Keratinocyte (primary cell): ENCODE measurements around the gene CBX3. TPM values are rescaled to one million over a fixed set of nuclear protein-coding genes. Genes with fewer than 3 reads are reported as not detected.

ENCODE experiments used
- DNase-seq: peaks from one replicate; pipeline ENCODE4 v3.0.0-alpha.2; 2011; ENCODE audit warnings: low read depth, missing footprints, low spot score
- FAIRE-seq: peaks from 2 replicates; lab custom pipeline; 2011; peaks lifted over from hg19 to GRCh38; lab: Jason Lieb, UNC
- H2AFZ ChIP-seq: 2 replicates; pipeline ENCODE4 v1.6.0; 2012; ENCODE audit warnings: low read length, control low read depth, inconsistent platforms; ENCODE audit not compliant: control insufficient read depth
- H3K27ac ChIP-seq: 2 replicates; pipeline ENCODE4 v1.5.1; 2011; ENCODE audit warnings: low read length; ENCODE audit not compliant: control insufficient read depth, insufficient read depth
- H3K27me3 ChIP-seq: 3 replicates; pipeline ENCODE4 v1.6.0; 2011; ENCODE audit warnings: low read length; ENCODE audit not compliant: control insufficient read depth, insufficient read depth; ENCODE audit errors: extremely low read depth
- H3K36me3 ChIP-seq, 2 experiments: 2 replicates in 1 of 2; 3 replicates in 1 of 2; pipeline ENCODE4 v1.5.1; 2011; ENCODE audit warnings: low read length in 2 of 2, mild to moderate bottlenecking in 1 of 2; ENCODE audit not compliant: control insufficient read depth in 2 of 2, insufficient read depth in 2 of 2; ENCODE audit errors: extremely low read depth in 1 of 2
- H3K4me1 ChIP-seq: 3 replicates; pipeline ENCODE4 v1.5.1; 2011; ENCODE audit warnings: low read length; ENCODE audit not compliant: control insufficient read depth, insufficient read depth; ENCODE audit errors: extremely low read depth
- H3K4me2 ChIP-seq: 3 replicates; pipeline ENCODE4 v1.6.0; 2011; ENCODE audit warnings: low read depth, low read length; ENCODE audit not compliant: control insufficient read depth, insufficient read depth; ENCODE audit errors: extremely low read depth
- H3K4me3 ChIP-seq, 3 experiments: fragments of 200-600 bp in 1 of 3; sonication (generic) in 1 of 3; 2 replicates in 2 of 3; 3 replicates in 1 of 3; pipeline ENCODE4 v1.5.1; 2011 to 2016; ENCODE audit warnings: low read length in 3 of 3, mild to moderate bottlenecking in 3 of 3, control low read depth in 2 of 3, inconsistent platforms in 1 of 3, low read depth in 1 of 3, mixed read lengths in 1 of 3, mixed run types in 1 of 3, moderate library complexity in 1 of 3; ENCODE audit not compliant: control insufficient read depth in 2 of 3, insufficient read depth in 2 of 3; ENCODE audit errors: extremely low read depth in 1 of 3
- H3K79me2 ChIP-seq: 2 replicates; pipeline ENCODE4 v1.6.0; 2012; ENCODE audit warnings: low read length; ENCODE audit not compliant: control insufficient read depth, insufficient read depth
- H3K9ac ChIP-seq: 3 replicates; pipeline ENCODE4 v1.6.0; 2011; ENCODE audit warnings: low read length; ENCODE audit not compliant: control insufficient read depth, insufficient read depth; ENCODE audit errors: extremely low read depth
- H3K9me1 ChIP-seq: 3 replicates; pipeline ENCODE4 v1.6.0; 2011; ENCODE audit warnings: low read length; ENCODE audit not compliant: control insufficient read depth, insufficient read depth; ENCODE audit errors: extremely low read depth
- H3K9me3 ChIP-seq: 2 replicates; pipeline ENCODE4 v1.5.1; 2012; ENCODE audit warnings: low read depth, low read length; ENCODE audit not compliant: control insufficient read depth
- H4K20me1 ChIP-seq: 3 replicates; pipeline ENCODE4 v1.6.0; 2011; ENCODE audit warnings: low read length; ENCODE audit not compliant: control insufficient read depth, insufficient read depth; ENCODE audit errors: extremely low read depth
- EZH2 ChIP-seq: IDR thresholded peaks from one replicate; pipeline ENCODE4 v1.6.1; 2012; ENCODE audit warnings: inconsistent platforms, mild to moderate bottlenecking, low read length, moderate library complexity
- dilution Hi-C: fragments of 300-500 bp; cut with MboI; formaldehyde crosslinking; loops from one replicate; pipeline ENCODE4 v1.7.0; 2020; ENCODE audit warnings: low sequenced_read_pairs; ENCODE audit not compliant: extremely low pct_ligation_motif_present
- polyA plus RNA-seq, 5 experiments: library from polyadenylated mRNA; depleted of rRNA in 3 of 5; stranded (reverse) in 3 of 5; stranded (forward) in 1 of 5; unstranded in 1 of 5; fragments of >200 nt; gene quantifications; 1 replicate in 1 of 5; 2 replicates in 3 of 5; 3 replicates in 1 of 5; pipeline versions ENCODE4 v1.2.1 to v1.2.3, GENCODE V29; 2011 to 2012; ENCODE audit warnings: missing spikeins in 2 of 5, low read depth in 1 of 5, low replicate concordance in 1 of 5
- TF ChIP-seq, protein P1 (sequence below), 3 experiments: IDR thresholded peaks in 1 of 3; conservative IDR thresholded peaks in 1 of 3; optimal IDR thresholded peaks in 1 of 3; 2 replicates in 2 of 3; 3 replicates in 1 of 3; pipeline versions ENCODE3 to v1.5.1; 2011; ENCODE audit warnings: low read length in 3 of 3, mild to moderate bottlenecking in 3 of 3, moderate library complexity in 2 of 3, control low read depth in 1 of 3, inconsistent platforms in 1 of 3; ENCODE audit not compliant: insufficient read depth in 2 of 3; ENCODE audit errors: extremely low read depth in 1 of 3

CBX3 gene
- polyA plus RNA-seq, 1 donor (not counting 4 experiments of a cell fraction or from before 2014, with no cell fraction given): 161 TPM

DNA sequence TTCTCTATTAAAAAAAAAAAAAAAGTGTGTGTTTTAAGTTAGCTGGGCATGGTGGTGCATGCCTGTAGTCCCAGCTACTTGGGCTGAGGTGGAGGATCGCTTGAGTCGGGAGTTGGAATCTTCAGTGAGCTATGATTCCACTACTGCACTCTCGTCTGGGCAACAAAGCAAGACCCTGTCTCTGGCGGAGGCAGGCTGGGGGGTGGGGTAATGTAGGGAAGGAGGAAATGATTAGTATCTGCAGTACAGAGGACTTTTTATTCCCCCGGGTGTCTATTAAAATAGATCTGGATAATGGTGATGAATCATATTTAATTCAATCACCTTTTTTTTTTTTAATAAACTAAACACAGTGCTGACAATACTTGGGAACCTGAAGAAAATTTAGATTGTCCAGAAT, 6.5 kb downstream of the CBX3 start:
- dilution Hi-C loops: no loop called here
- peaks cover 21 to 29% of the 10 kb centered on the region in 2 experiments for H3K36me3 ChIP-seq
- H3K4me2 ChIP-seq: no peak overlapping the region
- no peak overlapping the region for H3K9ac ChIP-seq
- H3K4me1 ChIP-seq: peaks cover 9% of the 10 kb centered on the region
- H3K4me3 ChIP-seq: no peak overlapping the region
- H3K9me3 ChIP-seq: no peaks in the 10 kb centered on the region
- DNase-seq (no peak), FAIRE-seq (no peak)
- H4K20me1 ChIP-seq: peaks cover 9% of the 10 kb centered on the region
- H3K27me3 ChIP-seq: no peaks in the 10 kb centered on the region
- H2AFZ ChIP-seq: no peak overlapping the region
- no peak for TF ChIP-seq EZH2
- TF ChIP-seq, protein P1, sequence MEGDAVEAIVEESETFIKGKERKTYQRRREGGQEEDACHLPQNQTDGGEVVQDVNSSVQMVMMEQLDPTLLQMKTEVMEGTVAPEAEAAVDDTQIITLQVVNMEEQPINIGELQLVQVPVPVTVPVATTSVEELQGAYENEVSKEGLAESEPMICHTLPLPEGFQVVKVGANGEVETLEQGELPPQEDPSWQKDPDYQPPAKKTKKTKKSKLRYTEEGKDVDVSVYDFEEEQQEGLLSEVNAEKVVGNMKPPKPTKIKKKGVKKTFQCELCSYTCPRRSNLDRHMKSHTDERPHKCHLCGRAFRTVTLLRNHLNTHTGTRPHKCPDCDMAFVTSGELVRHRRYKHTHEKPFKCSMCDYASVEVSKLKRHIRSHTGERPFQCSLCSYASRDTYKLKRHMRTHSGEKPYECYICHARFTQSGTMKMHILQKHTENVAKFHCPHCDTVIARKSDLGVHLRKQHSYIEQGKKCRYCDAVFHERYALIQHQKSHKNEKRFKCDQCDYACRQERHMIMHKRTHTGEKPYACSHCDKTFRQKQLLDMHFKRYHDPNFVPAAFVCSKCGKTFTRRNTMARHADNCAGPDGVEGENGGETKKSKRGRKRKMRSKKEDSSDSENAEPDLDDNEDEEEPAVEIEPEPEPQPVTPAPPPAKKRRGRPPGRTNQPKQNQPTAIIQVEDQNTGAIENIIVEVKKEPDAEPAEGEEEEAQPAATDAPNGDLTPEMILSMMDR (optimal IDR thresholded peaks at IDR 0.05 in 1 of 3, IDR thresholded peaks at IDR 0.05 in 1 of 3, conservative IDR thresholded peaks at IDR 0.05 in 1 of 3; ENCODE audit: extremely low read depth in 1 of 3, insufficient read depth in 2 of 3, low read length in 3 of 3): no peak
- H3K9me1 ChIP-seq: no peaks in the 10 kb centered on the region
- H3K27ac ChIP-seq: no peak overlapping the region
- peaks cover 63% of the 10 kb centered on the region for H3K79me2 ChIP-seq

DNA sequence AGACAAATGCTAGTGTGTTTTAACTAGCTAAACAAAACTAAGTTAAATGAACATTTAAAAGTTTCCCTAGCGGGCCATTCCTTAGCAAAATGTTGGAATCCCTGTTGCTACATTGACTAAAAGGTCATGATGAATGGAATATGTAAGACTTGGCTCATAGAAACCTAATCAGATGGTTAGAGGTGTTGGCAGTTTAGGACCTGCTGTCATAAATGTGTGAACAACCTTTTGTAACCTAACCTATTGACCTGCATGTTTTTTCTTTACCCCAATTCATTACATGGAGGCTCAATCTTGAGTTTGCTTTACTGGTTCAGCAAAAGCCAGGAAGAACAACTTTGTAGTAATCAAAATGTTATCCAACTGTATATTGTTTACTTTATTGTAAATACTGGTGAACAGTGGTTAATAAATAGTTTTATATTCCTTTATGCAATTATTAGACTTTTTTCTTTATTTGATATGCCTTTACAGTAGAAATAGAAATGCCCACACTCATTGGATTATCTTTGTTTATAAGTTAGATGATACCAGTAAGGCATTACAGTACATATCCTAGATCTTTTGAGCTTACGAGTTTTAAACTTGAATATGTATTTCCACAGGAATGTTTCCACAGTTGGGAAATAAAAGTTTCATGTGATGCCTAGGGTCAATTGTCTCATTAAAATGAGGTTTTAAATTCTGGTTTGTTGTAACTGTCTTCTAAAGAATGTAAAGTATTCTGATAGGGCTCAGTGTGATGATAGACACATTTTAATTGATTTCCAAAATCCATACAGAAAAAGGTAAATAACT, 11.6 kb downstream of the CBX3 start:
- no peak for DNase-seq
- no peak overlapping the region for H3K4me2 ChIP-seq
- no peaks in the 10 kb centered on the region for H3K9me1 ChIP-seq
- H3K36me3 ChIP-seq: peaks cover 11 to 14% of the 10 kb centered on the region in 2 experiments
- TF ChIP-seq, protein P1 (optimal IDR thresholded peaks at IDR 0.05 in 1 of 3, IDR thresholded peaks at IDR 0.05 in 1 of 3, conservative IDR thresholded peaks at IDR 0.05 in 1 of 3; ENCODE audit: extremely low read depth in 1 of 3, insufficient read depth in 2 of 3, low read length in 3 of 3): no peak
- no peak for TF ChIP-seq EZH2
- H3K27ac ChIP-seq: no peak overlapping the region
- no peaks in the 10 kb centered on the region for H4K20me1 ChIP-seq
- no peak overlapping the region for H3K9ac ChIP-seq
- no peak overlapping the region for H3K4me3 ChIP-seq
- no peaks in the 10 kb centered on the region for H3K27me3 ChIP-seq
- no peaks in the 10 kb centered on the region for H3K4me1 ChIP-seq
- no peak overlapping the region for H2AFZ ChIP-seq
- dilution Hi-C loops: no loop called here
- peaks cover 12% of the 10 kb centered on the region for H3K79me2 ChIP-seq
- peak; percentile 44 for FAIRE-seq
- H3K9me3 ChIP-seq: no peaks in the 10 kb centered on the region
